Ectodermal cell (in vitro differentiated cells): Measurements from ENCODE around the gene PHLDB3.
A peak's percentile ranks its signal among the peaks of the same experiment; 100 is the strongest.

Source experiments
- H3K27ac ChIP-seq: 2 replicates; pipeline ENCODE4 v1.7.0; 2013; ENCODE audit warnings: mild to moderate bottlenecking, low read depth, low read length; ENCODE audit not compliant: insufficient read depth, poor library complexity, severe bottlenecking
- H3K27me3 ChIP-seq: 2 replicates; pipeline ENCODE4 v1.7.0; 2013; ENCODE audit warnings: mild to moderate bottlenecking, low read length; ENCODE audit not compliant: insufficient read depth, control insufficient read depth, poor library complexity, severe bottlenecking
- H3K36me3 ChIP-seq: one replicate; pipeline ENCODE4 v1.7.0; 2013; ENCODE audit warnings: low read length; ENCODE audit not compliant: control insufficient read depth, insufficient read depth
- H3K4me1 ChIP-seq: one replicate; pipeline ENCODE4 v1.7.0; 2013; ENCODE audit warnings: low read length; ENCODE audit not compliant: control insufficient read depth, insufficient read depth
- H3K4me3 ChIP-seq: 2 replicates; pipeline ENCODE4 v1.7.0; 2013; ENCODE audit warnings: low read depth, low read length, control low read depth; ENCODE audit not compliant: insufficient read depth
- H3K9me3 ChIP-seq: 2 replicates; pipeline ENCODE4 v1.7.0; 2013; ENCODE audit warnings: mild to moderate bottlenecking, low read length, moderate library complexity; ENCODE audit not compliant: control insufficient read depth
- WGBS, 2 experiments: methylation state at CpG; one replicate each; pipeline ENCODE4 v1.1.7; 2013; ENCODE audit warnings: missing lambda C conversion rate in 2 of 2; 5-methylcytosine and 5-hydroxymethylcytosine counted together

Gene PHLDB3

GRCh38 chr19:43462785-43463380 is 41.7 kb downstream of the PHLDB3 start:
- Histone ChIP-seq H3K27me3 (peaks cover 51% of the 10 kb centered on the region), H3K9me3 (no peaks in the 10 kb centered on the region), H3K27ac (no peak overlapping the region), H3K36me3 (no peaks in the 10 kb centered on the region), H3K4me1 (no peaks in the 10 kb centered on the region), H3K4me3 (peak overlapping the region; percentile 85)
- 9% methylated on average over 33 of the region's 33 CpGs for WGBS, 2 experiments

- no peaks in the 10 kb centered on the region for H3K4me1 ChIP-seq
- no peaks in the 10 kb centered on the region for H3K36me3 ChIP-seq
- peaks cover 51% of the 10 kb centered on the region for H3K27me3 ChIP-seq
- no peak overlapping the region for H3K27ac ChIP-seq
- H3K9me3 ChIP-seq, result no peaks in the 10 kb centered on the region
- H3K4me3 ChIP-seq, result no peak overlapping the region
- WGBS, 2 experiments, result 85 to 91% methylated on average over 5 to 6 of the region's 7 CpGs
Observed at GRCh38 chr19:43462383-43462782, 42.2 kb downstream of the PHLDB3 start.

- no peaks in the 10 kb centered on the region for H3K36me3 ChIP-seq
- H3K27me3 ChIP-seq, result peaks cover 50% of the 10 kb centered on the region
- H3K4me1 ChIP-seq, result no peaks in the 10 kb centered on the region
- H3K27ac ChIP-seq, result no peak overlapping the region
- 89 to 93% methylated on average over 12 of the region's 12 CpGs for WGBS, 2 experiments
- H3K9me3 ChIP-seq, result no peaks in the 10 kb centered on the region
- no peak overlapping the region for H3K4me3 ChIP-seq
Observed at GRCh38 chr19:43461303-43461702, 43.2 kb downstream of the PHLDB3 start.

GRCh38 chr19:43460362-43461016 is 44.1 kb downstream of the PHLDB3 start:
- Histone ChIP-seq H3K4me1 (no peaks in the 10 kb centered on the region), H3K9me3 (no peaks in the 10 kb centered on the region), H3K27me3 (peaks cover 42% of the 10 kb centered on the region), H3K27ac (no peak overlapping the region), H3K4me3 (no peak overlapping the region), H3K36me3 (no peaks in the 10 kb centered on the region)
- WGBS, 2 experiments, result 85 to 86% methylated on average over 14 to 16 of the region's 16 CpGs

- no peak overlapping the region for H3K4me3 ChIP-seq
- 74 to 88% methylated on average over 4 of the region's 4 CpGs for WGBS, 2 experiments
Observed at GRCh38 chr19:43457809-43458208, 46.7 kb downstream of the PHLDB3 start.

GRCh38 chr19:43455321-43456113 is 49.0 kb downstream of the PHLDB3 start:
- Histone ChIP-seq H3K27me3 (peaks cover 3% of the 10 kb centered on the region), H3K4me1 (no peaks in the 10 kb centered on the region), H3K4me3 (no peak overlapping the region), H3K9me3 (no peaks in the 10 kb centered on the region), H3K36me3 (no peaks in the 10 kb centered on the region), H3K27ac (no peak overlapping the region)
- WGBS, 2 experiments, result 82 to 85% methylated on average over 9 to 10 of the region's 10 CpGs

More at GRCh38 chr19:43457809-43458208, 46.7 kb downstream of the PHLDB3 start:
- H3K9me3 ChIP-seq, result no peaks in the 10 kb centered on the region
- H3K27me3 ChIP-seq, result peaks cover 24% of the 10 kb centered on the region
- H3K36me3 ChIP-seq, result no peaks in the 10 kb centered on the region
- H3K4me1 ChIP-seq, result no peaks in the 10 kb centered on the region
- H3K27ac ChIP-seq, result no peak overlapping the region

- no peak overlapping the region for H3K27ac ChIP-seq
- H3K36me3 ChIP-seq, result no peaks in the 10 kb centered on the region
- no peaks in the 10 kb centered on the region for H3K27me3 ChIP-seq
- no peak overlapping the region for H3K4me3 ChIP-seq
- H3K4me1 ChIP-seq, result no peaks in the 10 kb centered on the region
- no peaks in the 10 kb centered on the region for H3K9me3 ChIP-seq
- 84 to 86% methylated on average over 2 of the region's 2 CpGs for WGBS, 2 experiments
Observed at GRCh38 chr19:43454031-43454430, 50.5 kb downstream of the PHLDB3 start.

- 79 to 81% methylated on average over 3 of the region's 3 CpGs for WGBS, 2 experiments
- H3K9me3 ChIP-seq, result no peaks in the 10 kb centered on the region
Observed at GRCh38 chr19:43452582-43452981, 52.0 kb downstream of the PHLDB3 start.

GRCh38 chr19:43450545-43450997 is 54.0 kb downstream of the PHLDB3 start:
- Histone ChIP-seq H3K27me3 (no peaks in the 10 kb centered on the region), H3K4me3 (no peak overlapping the region), H3K9me3 (no peaks in the 10 kb centered on the region), H3K27ac (no peak overlapping the region), H3K4me1 (no peaks in the 10 kb centered on the region), H3K36me3 (no peaks in the 10 kb centered on the region)
- 95 to 97% methylated on average over 2 of the region's 2 CpGs for WGBS, 2 experiments

More at GRCh38 chr19:43452582-43452981, 52.0 kb downstream of the PHLDB3 start:
- H3K27me3 ChIP-seq, result no peaks in the 10 kb centered on the region
- no peak overlapping the region for H3K27ac ChIP-seq
- H3K36me3 ChIP-seq, result no peaks in the 10 kb centered on the region
- H3K4me1 ChIP-seq, result no peaks in the 10 kb centered on the region
- H3K4me3 ChIP-seq, result no peak overlapping the region

- Histone ChIP-seq H3K27me3 (no peaks in the 10 kb centered on the region), H3K4me3 (no peak overlapping the region), H3K27ac (no peak overlapping the region), H3K9me3 (no peaks in the 10 kb centered on the region), H3K36me3 (no peaks in the 10 kb centered on the region), H3K4me1 (no peaks in the 10 kb centered on the region)
- WGBS, 2 experiments, result 94 to 95% methylated on average over 9 of the region's 9 CpGs
Observed at GRCh38 chr19:43447655-43448054, 56.9 kb downstream of the PHLDB3 start.
